Fibroblast of peridontal ligament (primary cell): ENCODE data around the gene DQX1.

Experiments
- DNase-seq: peaks from one replicate; pipeline ENCODE4 v3.0.0-alpha.2; 2010; ENCODE audit errors: extremely low read depth

The DQX1 gene

GRCh38 chr2:74511104-74511989 is 14.7 kb downstream of the DQX1 start:
- DNase-seq = peak; percentile 49

- no peak for DNase-seq
Measured at GRCh38 chr2:74510272-74510671, 15.8 kb downstream of the DQX1 start.

- peak; percentile 62 for DNase-seq
Measured at GRCh38 chr2:74507926-74508520, 18.0 kb downstream of the DQX1 start.

GRCh38 chr2:74507145-74507925 is 18.7 kb downstream of the DQX1 start, which contains the start of gene PCGF1:
Gene PCGF1, minus strand, starts transcription at chr2:74507695. Its CDS starts 27 bp downstream, at chr2:74507668.
- peak; percentile 98 for DNase-seq

- DNase-seq = no peak
Measured at GRCh38 chr2:74505448-74506246, 20.4 kb downstream of the DQX1 start.

- no peak for DNase-seq
Measured at GRCh38 chr2:74504591-74504990, 21.4 kb downstream of the DQX1 start.

- no peak for DNase-seq
Measured at GRCh38 chr2:74503506-74504475, 22.2 kb downstream of the DQX1 start.

GRCh38 chr2:74502720-74503505 is 23.1 kb downstream of the DQX1 start:
- peak; percentile 71 for DNase-seq

GRCh38 chr2:74502147-74502719 is 23.8 kb downstream of the DQX1 start:
- no peak for DNase-seq

- no peak for DNase-seq
Measured at GRCh38 chr2:74501335-74502071, 24.5 kb downstream of the DQX1 start.

GRCh38 chr2:74500578-74500946 is 25.5 kb downstream of the DQX1 start:
- no peak for DNase-seq

GRCh38 chr2:74499940-74500577 is 26.0 kb downstream of the DQX1 start:
- no peak for DNase-seq

GRCh38 chr2:74499267-74499939 is 26.6 kb downstream of the DQX1 start, which contains the start of gene LBX2:
Gene LBX2, minus strand, starts transcription at chr2:74499603. Its CDS starts 66 bp downstream, at chr2:74499537.
- peak; percentile 30 for DNase-seq

GRCh38 chr2:74498500-74499266 is 27.3 kb downstream of the DQX1 start:
- peak; percentile 39 for DNase-seq

- DNase-seq = no peak
Measured at GRCh38 chr2:74497777-74498499, 28.1 kb downstream of the DQX1 start.
